Peyer's patch (tissue), 4 donors: ENCODE data around the gene ZNF750.

Source experiments
- CTCF ChIP-seq, 6 experiments: fragments of 450-650 bp in 4 of 6; fragments of 200-600 bp in 2 of 6; sonication (generic) in 1 of 6; IDR thresholded peaks; one replicate each; pipeline ENCODE4 v1.5.1; 2017 to 2019; ENCODE audit warnings: antibody characterized with exemption in 6 of 6, mild to moderate bottlenecking in 3 of 6, moderate library complexity in 1 of 6
- POLR2A ChIP-seq, 2 donors: fragments of 450-650 bp; IDR thresholded peaks; one replicate each; pipeline ENCODE4 v1.5.1; 2017; ENCODE audit warnings: antibody characterized with exemption in 2 of 2, mild to moderate bottlenecking in 2 of 2, moderate library complexity in 2 of 2

- no peak for TF ChIP-seq CTCF (IDR thresholded peaks at IDR 0.05)
- no peak for TF ChIP-seq POLR2A (IDR thresholded peaks at IDR 0.05)
Measured at GRCh38 chr17:82788206-82789001, 51.4 kb downstream of the ZNF750 start.
